ENCODE results near the gene TAF1.

DNA sequence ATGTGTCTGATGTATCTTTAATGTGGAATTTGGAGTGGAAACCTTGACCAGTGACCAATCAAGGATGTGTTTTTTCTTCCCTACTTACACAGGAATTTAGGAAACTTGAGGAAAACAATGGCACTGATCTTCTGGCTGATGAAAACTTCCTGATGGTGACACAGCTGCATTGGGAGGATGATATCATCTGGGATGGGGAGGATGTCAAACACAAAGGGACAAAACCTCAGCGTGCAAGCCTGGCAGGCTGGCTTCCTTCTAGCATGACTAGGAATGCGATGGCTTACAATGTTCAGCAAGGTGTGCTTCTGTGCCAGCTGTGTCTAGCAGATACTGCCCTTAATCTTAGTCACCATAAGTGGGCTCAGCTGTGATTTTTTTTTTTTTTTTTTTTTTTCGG is 12.6 kb downstream of the TAF1 start:
- TF ChIP-seq, protein P1, sequence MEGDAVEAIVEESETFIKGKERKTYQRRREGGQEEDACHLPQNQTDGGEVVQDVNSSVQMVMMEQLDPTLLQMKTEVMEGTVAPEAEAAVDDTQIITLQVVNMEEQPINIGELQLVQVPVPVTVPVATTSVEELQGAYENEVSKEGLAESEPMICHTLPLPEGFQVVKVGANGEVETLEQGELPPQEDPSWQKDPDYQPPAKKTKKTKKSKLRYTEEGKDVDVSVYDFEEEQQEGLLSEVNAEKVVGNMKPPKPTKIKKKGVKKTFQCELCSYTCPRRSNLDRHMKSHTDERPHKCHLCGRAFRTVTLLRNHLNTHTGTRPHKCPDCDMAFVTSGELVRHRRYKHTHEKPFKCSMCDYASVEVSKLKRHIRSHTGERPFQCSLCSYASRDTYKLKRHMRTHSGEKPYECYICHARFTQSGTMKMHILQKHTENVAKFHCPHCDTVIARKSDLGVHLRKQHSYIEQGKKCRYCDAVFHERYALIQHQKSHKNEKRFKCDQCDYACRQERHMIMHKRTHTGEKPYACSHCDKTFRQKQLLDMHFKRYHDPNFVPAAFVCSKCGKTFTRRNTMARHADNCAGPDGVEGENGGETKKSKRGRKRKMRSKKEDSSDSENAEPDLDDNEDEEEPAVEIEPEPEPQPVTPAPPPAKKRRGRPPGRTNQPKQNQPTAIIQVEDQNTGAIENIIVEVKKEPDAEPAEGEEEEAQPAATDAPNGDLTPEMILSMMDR (IDR thresholded peaks at IDR 0.05; ENCODE audit: low read length) = no peak
- no peak for TF ChIP-seq EZH2 (IDR thresholded peaks at IDR 0.05; ENCODE audit: borderline replicate concordance, low read length)

Data from OCI-LY1 (cell line).